Diencephalon (tissue), 1 donor: ENCODE results near the gene TFRC. TPM values are rescaled to one million over a fixed set of nuclear protein-coding genes. Genes with fewer than 3 reads are reported as not detected.

ENCODE experiments used
- small RNA-seq: library from RNA; depleted of rRNA; stranded (forward); fragments of <200 nt; gene quantifications from one replicate; pipeline ENCODE3, GENCODE V24; 2014
- total RNA-seq: library from RNA; depleted of rRNA; stranded (reverse); fragments of >200 nt; gene quantifications from one replicate; pipeline ENCODE4 v1.2.3, GENCODE V29; 2014

TFRC gene
- total RNA-seq, result 164 TPM

DNA sequence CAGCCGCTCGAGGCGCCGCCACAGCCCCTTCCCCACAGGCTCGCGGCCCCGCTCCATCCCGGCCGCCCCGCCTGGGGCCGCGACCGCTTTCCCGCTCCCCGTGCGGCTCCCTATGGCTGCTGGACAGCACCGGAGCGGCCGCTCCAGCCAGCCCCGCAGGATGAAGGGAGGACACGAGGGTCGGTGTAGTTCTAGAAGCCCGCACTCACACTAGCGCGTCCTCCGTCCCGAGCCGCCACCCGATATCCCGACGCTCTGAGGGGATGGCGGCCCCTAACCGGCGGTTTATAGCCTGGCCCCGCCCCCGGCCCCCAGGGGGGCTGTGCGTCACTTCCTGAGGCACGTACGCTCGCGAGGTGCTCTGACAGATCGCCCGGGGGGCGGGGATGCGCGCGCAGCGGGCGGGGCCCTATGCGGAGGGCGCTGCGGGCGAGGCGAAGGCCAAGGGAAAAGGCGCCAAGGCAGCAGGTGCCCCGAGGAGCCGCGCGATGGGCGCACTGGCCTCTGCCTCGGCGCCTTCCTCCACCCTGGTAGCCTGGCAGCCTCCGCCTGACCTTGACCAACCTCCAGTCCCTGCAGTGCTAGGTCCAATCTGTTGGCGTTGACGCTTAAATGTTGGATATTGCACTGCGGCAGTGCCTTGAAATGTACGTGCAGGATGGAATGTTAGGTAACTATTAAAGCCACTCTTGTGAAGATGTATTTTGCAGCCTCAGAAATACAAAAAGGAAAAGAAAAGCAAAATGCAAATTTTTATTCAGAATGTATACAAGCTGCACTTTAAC lies at the start of gene TFRC:
Gene TFRC, minus strand, starts transcription at position 257 of the 785 bp plus-strand sequence. CDS start 4,991 bp downstream, outside the sequence.

Small RNA genes lying within 50 kb of the gene (small RNA-seq; reads per million reads assigned to genes)
- not detected for gene RNU7-18P

Other genes with a start within 250 kb of the TFRC start
- 24.9 TPM for gene TNK2, start 173.5 kb downstream of the TFRC start, total RNA-seq
- gene ZDHHC19, start 129.3 kb upstream of the TFRC start, total RNA-seq, result not detected
- not detected for gene SLC51A, start 134.4 kb upstream of the TFRC start, total RNA-seq
- 35.8 TPM for gene PCYT1A, start 205.6 kb upstream of the TFRC start, total RNA-seq
- gene DYNLT2B, start 236.2 kb upstream of the TFRC start, total RNA-seq, result 41.8 TPM